Hippocampal formation (tissue), 2 donors: ENCODE measurements around the gene TVP23C.

Experiments
- DNase-seq, 2 donors: peaks; one replicate each; lab custom pipeline; 2025; lab: John Stamatoyannopoulos, UW

The TVP23C gene

DNA sequence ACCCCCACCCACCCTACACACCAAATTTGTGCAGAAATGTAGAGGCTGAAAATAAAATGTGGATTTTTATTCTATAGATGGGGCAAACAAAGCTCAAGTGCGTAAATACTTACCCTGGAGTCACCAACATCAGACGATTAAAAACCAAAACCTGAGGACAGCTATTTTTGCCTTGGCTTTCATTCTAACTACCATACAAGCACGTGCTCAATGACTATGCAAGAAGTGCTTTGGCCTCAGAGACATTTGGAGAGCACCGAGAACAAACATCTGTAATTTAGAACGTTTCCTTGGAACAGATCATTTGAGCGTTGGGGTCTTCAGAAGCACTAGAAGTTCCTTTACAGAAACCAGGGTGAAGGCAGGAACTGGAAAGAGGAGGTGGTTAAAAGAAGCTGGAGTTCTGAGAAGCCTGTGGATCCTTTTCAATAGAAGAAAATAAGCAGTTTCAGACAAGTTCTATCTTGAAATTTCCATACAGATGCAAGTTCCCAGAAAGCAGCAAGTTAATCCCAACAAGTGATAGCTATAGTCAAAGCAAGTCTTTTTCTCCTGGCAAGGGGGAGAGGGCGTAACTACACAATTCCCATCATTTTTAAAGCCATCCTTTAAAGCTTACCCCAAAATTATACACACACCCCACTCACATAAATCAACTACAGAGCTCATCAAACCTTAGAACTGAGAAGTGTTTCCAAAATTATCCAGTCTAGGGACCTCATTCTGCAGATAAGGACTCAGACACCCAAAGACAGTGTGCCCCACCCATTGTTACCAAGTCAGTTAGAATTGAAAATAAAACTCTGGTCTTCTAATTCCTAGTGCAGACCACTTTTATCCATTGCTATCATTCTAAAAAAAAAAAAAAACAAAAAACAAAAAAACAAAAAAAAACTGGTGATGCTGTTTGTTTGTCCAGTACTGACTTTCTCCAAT, 66.3 kb downstream of the TVP23C start:
- DNase-seq, result no peak

GRCh38 chr17:15494821-15495220, 68.5 kb downstream of the TVP23C start:
- no peak for DNase-seq

GRCh38 chr17:15493693-15494035, 69.6 kb downstream of the TVP23C start:
- no peak for DNase-seq

DNA sequence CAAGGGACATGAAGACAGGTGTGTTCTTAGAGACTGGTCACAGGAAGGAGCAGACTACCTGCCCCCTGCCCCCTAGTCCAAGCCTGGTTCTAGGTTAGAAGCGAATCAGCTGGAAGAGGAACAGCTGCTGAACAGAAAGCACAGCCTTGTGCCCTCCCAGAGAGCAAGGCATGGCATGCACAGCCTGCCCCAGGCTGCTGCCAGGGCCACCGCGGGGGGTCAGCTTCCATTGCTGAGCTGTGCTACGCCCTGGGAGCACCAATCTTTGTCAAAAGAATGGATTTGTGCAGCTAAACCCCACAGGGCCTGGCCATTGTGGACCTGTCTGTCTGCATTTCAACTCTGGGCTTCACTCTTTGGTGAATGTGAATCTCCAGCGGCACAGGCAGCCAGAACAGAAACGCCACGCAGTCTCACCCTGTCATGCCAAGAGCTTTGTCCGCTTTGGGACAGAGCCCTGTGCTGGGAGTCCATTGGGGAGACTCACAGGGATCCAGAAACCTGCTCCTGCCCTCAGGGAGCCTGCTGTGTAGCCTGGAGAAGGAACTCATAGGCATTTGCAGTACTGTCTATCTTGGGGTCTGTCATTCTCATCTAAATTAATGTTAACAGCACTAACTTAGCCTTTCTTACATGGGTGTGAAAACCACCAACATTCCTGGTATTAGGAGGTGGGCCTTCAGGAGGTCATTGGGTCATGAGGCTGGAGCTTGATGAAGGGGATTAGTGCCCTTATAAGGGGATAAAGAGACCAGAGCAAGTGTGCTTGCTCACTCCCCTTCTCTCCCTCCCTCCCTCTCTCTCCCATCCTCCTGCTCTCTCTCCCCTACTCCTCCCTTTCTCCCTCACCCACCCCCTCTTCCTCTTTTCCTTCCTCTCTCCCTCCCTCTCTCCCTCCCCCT, 70.2 kb downstream of the TVP23C start:
- DNase-seq, result no peak

DNA sequence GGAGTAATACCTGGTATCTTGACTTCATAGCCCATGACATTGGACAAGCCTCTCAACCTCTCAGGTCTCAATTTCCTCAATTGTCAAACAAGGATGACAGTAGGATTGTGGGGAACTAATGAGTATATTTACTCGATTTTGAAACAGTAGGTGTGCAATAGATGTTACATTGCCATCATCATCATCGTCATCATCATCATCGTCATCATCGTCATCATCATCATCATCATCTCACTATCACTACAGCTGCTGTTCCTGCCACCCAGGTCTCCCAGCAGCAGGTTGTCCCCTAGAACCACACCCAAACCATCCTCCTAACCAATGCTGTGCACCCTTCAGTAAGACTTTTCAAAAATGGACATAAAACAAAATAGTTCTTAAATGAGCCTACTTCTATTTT, 71.1 kb downstream of the TVP23C start:
- no peak for DNase-seq

DNA sequence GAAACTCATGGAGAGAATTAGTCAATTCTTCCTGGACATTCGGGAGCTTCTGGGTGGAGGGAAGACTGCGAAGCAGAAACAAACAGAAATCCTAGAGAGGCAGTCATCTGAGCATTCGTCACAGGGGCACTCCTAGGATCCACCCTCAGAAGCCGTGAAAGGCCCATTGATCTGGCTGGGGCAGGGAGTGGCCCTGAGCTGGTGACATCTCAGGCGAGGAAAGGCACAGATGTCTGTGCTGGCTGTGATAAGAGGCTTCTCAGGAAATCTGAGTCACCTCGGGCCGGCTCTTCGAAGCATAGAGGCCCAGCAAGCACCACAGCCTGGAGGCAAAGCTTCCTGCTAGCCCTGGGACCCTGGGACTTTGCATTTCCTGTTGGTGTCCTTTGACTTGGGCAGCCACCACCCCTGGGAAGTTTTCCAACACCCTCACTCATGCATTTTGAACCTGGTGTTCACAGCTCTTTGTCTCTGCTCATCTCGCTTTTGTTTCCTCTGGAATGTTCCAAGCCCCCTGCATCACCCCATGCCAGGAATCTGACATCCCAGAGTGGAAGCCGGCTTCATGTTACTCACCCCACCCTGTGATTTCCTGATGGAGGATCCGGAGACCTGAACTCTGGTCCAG, 72.5 kb downstream of the TVP23C start:
- DNase-seq, result peak; percentile 66 to 70

- no peak for DNase-seq
Observed at GRCh38 chr17:15488557-15488956, 74.7 kb downstream of the TVP23C start.

GRCh38 chr17:15485045-15485444, 78.2 kb downstream of the TVP23C start:
- no peak for DNase-seq

DNA sequence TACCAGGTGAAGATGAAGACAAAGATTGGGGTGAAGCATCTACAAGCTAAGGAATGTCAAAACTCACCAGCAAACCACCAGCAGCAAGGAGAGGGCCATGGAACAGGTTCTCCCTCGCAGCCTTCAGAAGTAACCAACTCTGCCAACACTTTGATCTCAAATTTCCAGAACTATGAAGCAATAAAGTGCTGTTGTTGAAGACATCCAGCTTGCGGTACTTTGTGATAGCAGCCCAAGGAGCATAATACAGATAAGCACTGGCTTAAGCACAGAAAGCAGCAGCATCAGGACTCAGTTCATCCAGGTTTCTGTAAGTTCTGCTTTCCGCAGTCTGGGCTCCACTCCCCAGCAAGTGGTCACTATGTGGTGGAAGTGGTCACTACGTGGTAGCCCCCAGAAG, 79.9 kb downstream of the TVP23C start:
- no peak for DNase-seq

GRCh38 chr17:15482476-15482875, 80.8 kb downstream of the TVP23C start:
- DNase-seq, result no peak

GRCh38 chr17:15481481-15481880, 81.8 kb downstream of the TVP23C start:
- DNase-seq, result no peak

GRCh38 chr17:15480204-15480603, 83.1 kb downstream of the TVP23C start:
- no peak for DNase-seq

- DNase-seq, result no peak
Observed at GRCh38 chr17:15479703-15480102, 83.6 kb downstream of the TVP23C start.

- no peak for DNase-seq
Observed at GRCh38 chr17:15478845-15479244, 84.4 kb downstream of the TVP23C start.

- no peak for DNase-seq
Observed at GRCh38 chr17:15475631-15476354, 87.5 kb downstream of the TVP23C start.

- no peak for DNase-seq
Observed at GRCh38 chr17:15472891-15473290, 90.4 kb downstream of the TVP23C start.

DNA sequence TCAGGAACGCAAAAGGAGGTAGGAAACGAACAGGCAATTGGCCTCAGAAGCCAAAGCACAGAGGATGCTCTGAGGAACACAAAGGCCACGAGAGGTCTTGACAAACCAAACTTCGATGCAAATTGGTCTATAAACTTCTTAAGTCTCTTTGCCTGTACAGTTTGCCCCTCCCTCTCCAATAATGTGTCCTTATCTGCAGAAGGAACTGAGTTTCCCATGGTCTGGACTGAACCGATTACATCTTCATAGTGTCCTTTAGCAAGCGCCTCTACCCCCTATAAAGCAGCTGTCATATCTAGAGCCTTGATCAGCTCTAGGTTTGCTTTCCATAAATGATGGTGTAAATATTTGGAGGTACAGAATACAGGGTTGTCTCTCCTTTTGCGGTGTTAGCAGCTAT, 92.7 kb downstream of the TVP23C start:
- DNase-seq, result no peak

GRCh38 chr17:15469260-15469659, 94.0 kb downstream of the TVP23C start:
- DNase-seq, result no peak

GRCh38 chr17:15468126-15468525, 95.2 kb downstream of the TVP23C start:
- no peak for DNase-seq

DNA sequence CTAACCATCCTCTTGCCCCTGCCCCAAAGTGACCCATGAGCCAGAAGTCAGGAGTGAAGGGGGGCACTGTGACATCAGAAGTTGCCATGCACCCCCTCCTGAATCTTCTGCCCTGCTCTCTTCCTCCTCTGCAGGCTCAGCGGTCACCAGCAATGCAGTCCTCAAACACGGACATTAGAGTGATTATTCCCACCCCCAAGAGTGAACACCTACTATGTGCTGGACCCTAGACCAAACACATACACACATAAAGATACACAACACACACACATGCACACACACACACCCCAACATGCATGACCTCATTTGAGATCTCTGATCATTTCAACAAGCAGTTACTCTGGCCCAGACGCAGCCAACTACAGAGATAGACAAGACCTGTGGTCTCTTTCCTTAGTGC, 95.7 kb downstream of the TVP23C start, which contains the start of gene CDRT4:
Gene CDRT4 (minus strand): TSS at position 30 of the 400 bp plus-strand sequence. CDS start 27,383 bp downstream, outside the sequence.
- DNase-seq, result no peak

DNA sequence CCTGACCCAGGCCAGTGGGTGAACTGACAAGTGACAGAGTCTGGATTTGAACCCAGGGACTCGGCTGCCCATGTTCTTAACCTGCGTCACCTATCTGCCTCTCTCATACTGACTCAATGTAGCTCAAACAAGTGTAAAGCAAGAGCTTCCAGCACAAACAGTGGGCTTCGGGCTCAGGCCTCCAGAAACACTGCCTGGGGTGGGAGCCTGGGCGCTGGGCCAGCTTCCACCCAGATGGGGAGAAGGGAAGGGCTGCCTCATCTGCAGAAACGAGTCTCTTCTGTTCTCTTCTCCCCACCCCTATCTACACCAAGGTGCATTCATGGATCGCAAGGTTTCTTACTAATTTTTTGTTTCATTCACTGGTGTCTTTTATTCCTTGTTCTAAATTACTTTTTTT, 97.2 kb downstream of the TVP23C start:
- DNase-seq, result no peak
